ENCODE data around the gene B3GAT1. TPM values are rescaled to one million over a fixed set of nuclear protein-coding genes. Genes with fewer than 3 reads are reported as not detected.

B3GAT1 gene
- total and polyA plus RNA-seq, 2 donors (not counting 1 experiment from before 2014, with no cell fraction given), result 0.06 TPM; not detected in 1

DNA sequence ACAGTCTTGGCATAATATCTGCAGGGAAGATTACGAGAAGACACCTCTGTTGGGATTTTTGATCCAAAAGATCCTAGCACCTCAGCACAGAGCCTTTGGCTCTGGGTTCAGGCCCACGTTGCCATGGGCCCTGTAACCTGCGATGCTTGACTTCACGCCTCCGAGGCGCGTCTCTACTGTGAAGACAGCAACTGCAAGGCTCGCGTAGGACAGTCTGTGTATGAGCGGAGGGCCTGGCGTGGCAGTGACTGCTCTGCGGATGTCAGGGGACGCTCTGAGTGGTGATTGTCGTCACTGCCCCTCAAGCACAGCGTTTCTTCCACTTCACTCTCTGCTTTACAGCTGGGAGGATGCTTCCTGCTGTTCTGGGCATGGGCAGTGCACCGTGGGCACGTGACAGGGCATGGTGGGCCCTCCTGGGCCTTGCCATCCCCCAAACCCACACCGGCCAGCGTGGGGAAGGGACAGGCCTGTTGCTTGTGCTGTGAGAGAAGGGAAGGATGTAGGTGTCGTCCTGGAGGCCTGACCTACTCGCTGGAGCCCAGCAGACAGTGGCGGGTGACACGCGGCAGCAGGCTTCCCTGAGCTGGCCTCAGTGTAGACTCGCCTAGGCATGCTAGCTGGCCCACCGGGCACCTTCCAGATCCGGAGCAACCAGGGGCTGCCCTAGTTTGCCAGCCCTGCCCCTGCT lies 53.7 kb downstream of the B3GAT1 start:
- Histone ChIP-seq H3K27me3 (replicated peaks in 1 of 4; ENCODE audit: control extremely low read depth in 1 of 4, control insufficient read depth in 3 of 4, insufficient read depth in 4 of 4, low read length in 3 of 4) (peaks cover 0 to 4% (median 0%) of the 10 kb centered on the region in 4 experiments), H3K4me3 (ENCODE audit: control extremely low read depth in 1 of 5, extremely low read depth in 1 of 5, insufficient read depth in 1 of 5, low read depth in 2 of 5, low read length in 4 of 5) (no peak overlapping the region), H2AFZ (ENCODE audit: insufficient read depth, low read depth, low read length, poor library complexity, severe bottlenecking) (no peak overlapping the region), H3K4me2 (replicated peaks; ENCODE audit: low read depth, low read length, poor library complexity, severe bottlenecking) (no peak overlapping the region), H3K36me3 (replicated peaks in 1 of 2; ENCODE audit: control extremely low read depth in 1 of 2, control insufficient read depth in 1 of 2, extremely low read depth in 1 of 2, insufficient read depth in 2 of 2, low read length in 1 of 2) (no peaks in the 10 kb centered on the region), H3K4me1 (ENCODE audit: control insufficient read depth in 2 of 2, insufficient read depth in 2 of 2, low read length in 2 of 2) (no peaks in the 10 kb centered on the region), H3K27ac (ENCODE audit: low read length in 2 of 2) (no peak overlapping the region), H3K79me2 (ENCODE audit: control insufficient read depth, insufficient read depth, low read length) (no peaks in the 10 kb centered on the region), H3K9me3 (ENCODE audit: control extremely low read depth in 1 of 3, control insufficient read depth in 2 of 3, insufficient read depth in 1 of 3, low read length in 2 of 3) (peaks cover 0 to 11% (median 0%) of the 10 kb centered on the region in 3 donors), H4K20me1 (ENCODE audit: control insufficient read depth, insufficient read depth, low read length, poor library complexity, severe bottlenecking) (no peaks in the 10 kb centered on the region), H3K9ac (ENCODE audit: low read length) (no peak overlapping the region)
- Mint-ChIP-seq H3K27me3 (peaks cover 39% of the 10 kb centered on the region), H3K4me3 (no peak overlapping the region), H3K27ac (no peak overlapping the region), H3K4me1 (peaks cover 2% of the 10 kb centered on the region), H3K9me3 (ENCODE audit: insufficient read depth) (peaks cover 2% of the 10 kb centered on the region)
- ChIA-PET CTCF (no interaction called here), POLR2A (no interaction called here)
- DNase-seq (no peak), ATAC-seq (ENCODE audit: low read depth) (no peak)
- TF ChIP-seq, protein P1, sequence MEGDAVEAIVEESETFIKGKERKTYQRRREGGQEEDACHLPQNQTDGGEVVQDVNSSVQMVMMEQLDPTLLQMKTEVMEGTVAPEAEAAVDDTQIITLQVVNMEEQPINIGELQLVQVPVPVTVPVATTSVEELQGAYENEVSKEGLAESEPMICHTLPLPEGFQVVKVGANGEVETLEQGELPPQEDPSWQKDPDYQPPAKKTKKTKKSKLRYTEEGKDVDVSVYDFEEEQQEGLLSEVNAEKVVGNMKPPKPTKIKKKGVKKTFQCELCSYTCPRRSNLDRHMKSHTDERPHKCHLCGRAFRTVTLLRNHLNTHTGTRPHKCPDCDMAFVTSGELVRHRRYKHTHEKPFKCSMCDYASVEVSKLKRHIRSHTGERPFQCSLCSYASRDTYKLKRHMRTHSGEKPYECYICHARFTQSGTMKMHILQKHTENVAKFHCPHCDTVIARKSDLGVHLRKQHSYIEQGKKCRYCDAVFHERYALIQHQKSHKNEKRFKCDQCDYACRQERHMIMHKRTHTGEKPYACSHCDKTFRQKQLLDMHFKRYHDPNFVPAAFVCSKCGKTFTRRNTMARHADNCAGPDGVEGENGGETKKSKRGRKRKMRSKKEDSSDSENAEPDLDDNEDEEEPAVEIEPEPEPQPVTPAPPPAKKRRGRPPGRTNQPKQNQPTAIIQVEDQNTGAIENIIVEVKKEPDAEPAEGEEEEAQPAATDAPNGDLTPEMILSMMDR (IDR thresholded peaks at IDR 0.05), result no peak
- TF ChIP-seq EZH2 (IDR thresholded peaks at IDR 0.05; ENCODE audit: borderline replicate concordance, insufficient read depth, low read depth, low read length, poor library complexity, severe bottlenecking), result no peak
- intact Hi-C loops (cut with micrococcal nuclease), result no loop called here
- 93% methylated on average over 24 of the region's 27 CpGs for WGBS (ENCODE audit: insufficient coverage)

DNA sequence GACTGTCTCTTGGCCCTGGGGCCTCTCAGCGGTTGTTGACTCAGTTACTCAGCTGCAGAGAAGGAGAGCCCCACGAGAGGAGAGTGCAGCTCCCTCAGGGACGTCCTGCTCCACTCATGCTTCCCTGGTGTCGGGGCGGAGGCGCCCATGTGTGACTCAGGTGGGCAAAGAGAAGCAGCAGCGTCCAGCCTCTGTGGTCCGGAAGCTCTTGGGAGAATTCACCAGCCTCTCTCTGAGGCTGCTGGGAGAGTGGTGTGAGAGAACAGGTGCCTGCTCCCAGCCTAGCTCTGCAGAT lies 54.5 kb downstream of the B3GAT1 start:
- Mint-ChIP-seq H3K9me3 (ENCODE audit: insufficient read depth) (peaks cover 3% of the 10 kb centered on the region), H3K4me1 (peaks cover 2% of the 10 kb centered on the region), H3K27ac (no peak overlapping the region), H3K4me3 (no peak overlapping the region), H3K27me3 (peaks cover 41% of the 10 kb centered on the region)
- DNase-seq (no peak), ATAC-seq (ENCODE audit: low read depth) (no peak)
- Histone ChIP-seq H3K4me3 (ENCODE audit: control extremely low read depth in 1 of 5, extremely low read depth in 1 of 5, insufficient read depth in 1 of 5, low read depth in 2 of 5, low read length in 4 of 5) (no peak overlapping the region), H3K36me3 (replicated peaks in 1 of 2; ENCODE audit: control extremely low read depth in 1 of 2, control insufficient read depth in 1 of 2, extremely low read depth in 1 of 2, insufficient read depth in 2 of 2, low read length in 1 of 2) (no peaks in the 10 kb centered on the region), H2AFZ (ENCODE audit: insufficient read depth, low read depth, low read length, poor library complexity, severe bottlenecking) (no peak overlapping the region), H3K9ac (ENCODE audit: low read length) (no peak overlapping the region), H4K20me1 (ENCODE audit: control insufficient read depth, insufficient read depth, low read length, poor library complexity, severe bottlenecking) (no peaks in the 10 kb centered on the region), H3K79me2 (ENCODE audit: control insufficient read depth, insufficient read depth, low read length) (no peaks in the 10 kb centered on the region), H3K4me2 (replicated peaks; ENCODE audit: low read depth, low read length, poor library complexity, severe bottlenecking) (no peak overlapping the region), H3K27ac (ENCODE audit: low read length in 2 of 2) (no peak overlapping the region), H3K9me3 (ENCODE audit: control extremely low read depth in 1 of 3, control insufficient read depth in 2 of 3, insufficient read depth in 1 of 3, low read length in 2 of 3) (peaks cover 0 to 13% (median 0%) of the 10 kb centered on the region in 3 donors), H3K27me3 (replicated peaks in 1 of 4; ENCODE audit: control extremely low read depth in 1 of 4, control insufficient read depth in 3 of 4, insufficient read depth in 4 of 4, low read length in 3 of 4) (peaks cover 0 to 4% (median 0%) of the 10 kb centered on the region in 4 experiments), H3K4me1 (ENCODE audit: control insufficient read depth in 2 of 2, insufficient read depth in 2 of 2, low read length in 2 of 2) (no peaks in the 10 kb centered on the region)
- POLR2A ChIA-PET, result no interaction called here
- TF ChIP-seq EZH2 (IDR thresholded peaks at IDR 0.05; ENCODE audit: borderline replicate concordance, insufficient read depth, low read depth, low read length, poor library complexity, severe bottlenecking), result no peak
- TF ChIP-seq, protein P1 (IDR thresholded peaks at IDR 0.05), result no peak
- CTCF ChIA-PET, result no interaction called here
- intact Hi-C loops (cut with micrococcal nuclease), result no loop called here
- 85% methylated on average over 8 of the region's 8 CpGs for WGBS (ENCODE audit: insufficient coverage)

All from B cell (primary cell).